Stimulated activated CD8-positive, alpha-beta memory T cell treated with anti-CD3 and anti-CD28 coated beads, Interleukin-7, amount 100 ng/mL, for 24 hours (primary cell): ENCODE results near the gene STRBP.
"Not testable (repeated sequence)": the region's sequence is repeated elsewhere in the genome, so short reads cannot be mapped to it uniquely, and the experiment has no call there.

Experiments used
- DNase-seq: peaks from one replicate; pipeline ENCODE4 v3.0.0-alpha.2; 2020; ENCODE audit warnings: low read depth

Gene STRBP

DNA sequence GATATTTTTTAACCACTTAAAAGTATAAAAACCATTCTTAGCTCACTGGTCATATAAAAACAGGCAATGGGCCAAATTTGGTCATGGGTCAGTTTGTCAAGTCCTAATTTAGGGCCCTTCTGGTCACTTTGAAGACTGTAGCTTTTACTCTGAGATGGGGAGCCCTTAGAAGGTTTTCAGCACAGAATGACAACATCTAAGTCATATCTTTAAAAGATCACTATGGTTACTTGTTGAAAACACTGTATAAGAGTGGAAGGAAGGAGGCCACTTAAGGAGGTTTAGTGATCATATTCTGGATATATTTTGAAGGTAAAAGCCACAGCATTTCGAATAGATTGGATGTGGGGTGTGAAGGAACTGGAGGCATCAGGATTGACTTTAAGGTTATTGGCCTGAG, 76.7 kb downstream of the STRBP start:
- no peak for DNase-seq

DNA sequence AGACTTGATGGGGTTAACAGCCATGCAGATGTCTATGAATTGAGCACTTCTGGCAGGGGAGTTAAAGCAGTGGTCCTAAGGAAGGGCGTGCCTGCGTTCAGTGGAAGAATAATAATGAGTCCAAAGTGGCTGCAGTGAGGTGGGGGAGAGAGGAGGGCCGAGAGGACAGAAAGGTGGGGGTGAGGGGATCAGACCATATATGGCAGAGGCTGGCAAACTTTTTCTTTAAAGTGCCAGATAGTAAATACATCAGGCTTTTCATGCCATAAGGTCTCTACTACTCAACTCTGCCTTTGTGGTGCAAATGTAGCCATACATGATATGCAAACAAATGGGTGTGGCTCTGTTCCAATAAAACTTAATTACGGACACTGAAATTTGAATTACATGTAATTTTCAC, 77.1 kb downstream of the STRBP start:
- no peak for DNase-seq

DNA sequence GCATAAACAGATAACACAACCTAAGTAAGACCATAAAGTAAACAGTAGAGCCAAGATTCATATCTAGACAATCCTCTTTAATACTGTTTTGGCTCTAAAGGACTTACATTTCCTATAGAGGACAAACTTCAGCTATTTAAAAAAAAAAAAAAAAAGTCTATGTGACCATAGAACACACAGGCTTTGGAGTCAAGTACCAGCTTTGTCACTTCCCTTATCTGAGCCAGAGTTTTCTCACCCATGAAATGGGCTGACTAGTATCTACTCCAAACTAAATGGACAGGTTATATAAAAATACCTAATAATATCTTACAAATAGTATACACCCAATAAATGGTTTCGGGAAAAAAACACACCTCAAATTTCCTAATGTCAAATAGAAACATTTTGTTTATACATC, 81.3 kb downstream of the STRBP start:
- no peak for DNase-seq

DNA sequence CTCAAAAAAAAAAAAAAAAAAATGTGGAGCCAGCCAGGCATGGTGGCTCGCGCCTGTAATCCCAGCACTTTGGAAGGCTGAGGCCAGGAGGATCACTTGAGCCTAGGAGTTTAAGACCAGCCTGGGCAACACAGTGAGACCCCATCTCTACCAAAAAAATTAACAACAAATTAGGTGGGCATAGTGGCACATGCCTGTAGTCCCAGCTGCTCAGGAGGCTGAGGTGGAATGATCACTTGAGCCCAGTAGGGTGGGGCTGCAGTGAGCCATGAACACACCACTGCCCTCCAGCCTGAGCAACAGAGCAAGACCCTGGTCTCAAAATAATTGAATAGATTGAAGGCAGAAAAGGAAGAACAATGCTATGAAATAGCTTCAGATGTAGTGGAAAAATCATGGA, 82.4 kb downstream of the STRBP start:
- DNase-seq = not testable (repeated sequence)

DNA sequence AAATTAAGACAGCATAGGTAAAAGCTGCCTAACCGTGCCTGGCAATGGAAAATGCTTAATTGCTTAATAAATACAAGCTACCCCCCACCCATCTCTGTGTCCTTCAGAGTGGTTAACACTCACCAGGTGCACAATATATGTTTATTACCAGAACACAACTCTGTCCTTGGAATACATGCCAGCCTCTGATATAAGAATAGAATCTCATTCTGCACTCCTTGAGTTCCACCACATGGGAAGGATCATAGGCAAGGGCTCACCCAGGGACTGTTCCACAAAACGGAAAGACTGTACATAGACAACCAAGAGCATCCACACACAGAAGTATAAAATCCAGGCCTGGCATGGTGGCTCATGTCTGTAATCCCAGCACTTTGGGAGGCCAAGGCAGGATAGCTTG, 91.4 kb downstream of the STRBP start:
- DNase-seq = no peak

DNA sequence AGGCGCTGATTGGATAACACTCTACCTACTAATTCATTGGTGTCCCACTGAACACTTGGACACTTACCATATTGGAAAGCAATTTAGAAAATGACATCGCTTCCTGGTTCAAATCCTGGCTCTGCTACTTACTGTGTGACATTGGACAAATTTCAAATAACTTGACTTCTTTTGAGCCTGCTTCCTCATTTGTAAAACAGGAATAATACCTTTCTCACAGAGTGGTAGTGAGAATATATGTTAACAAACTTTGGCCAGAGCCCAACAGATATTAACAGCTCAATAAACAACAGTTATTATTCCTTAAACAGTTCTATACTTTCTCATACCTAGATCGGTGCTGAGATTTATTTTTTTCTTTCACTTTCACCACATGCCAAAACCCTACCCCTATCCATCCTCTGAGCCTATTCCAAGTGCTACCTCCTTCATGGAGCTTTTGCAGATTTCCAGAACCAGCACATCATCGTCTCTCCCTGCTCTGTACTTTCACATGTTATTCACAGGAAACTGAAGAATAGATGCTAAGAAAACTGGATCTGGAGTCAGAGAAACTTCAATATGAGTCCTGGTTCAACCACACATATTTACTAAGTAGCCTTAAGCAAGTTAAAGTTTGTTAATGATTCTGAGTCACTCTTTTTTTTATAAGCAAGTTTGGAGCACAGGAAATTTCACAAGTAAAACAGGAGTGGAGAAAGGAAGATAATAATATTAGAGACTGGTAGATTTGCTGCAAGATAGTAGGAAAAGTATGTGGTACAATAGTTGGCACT, 92.3 kb downstream of the STRBP start:
- DNase-seq = no peak

DNA sequence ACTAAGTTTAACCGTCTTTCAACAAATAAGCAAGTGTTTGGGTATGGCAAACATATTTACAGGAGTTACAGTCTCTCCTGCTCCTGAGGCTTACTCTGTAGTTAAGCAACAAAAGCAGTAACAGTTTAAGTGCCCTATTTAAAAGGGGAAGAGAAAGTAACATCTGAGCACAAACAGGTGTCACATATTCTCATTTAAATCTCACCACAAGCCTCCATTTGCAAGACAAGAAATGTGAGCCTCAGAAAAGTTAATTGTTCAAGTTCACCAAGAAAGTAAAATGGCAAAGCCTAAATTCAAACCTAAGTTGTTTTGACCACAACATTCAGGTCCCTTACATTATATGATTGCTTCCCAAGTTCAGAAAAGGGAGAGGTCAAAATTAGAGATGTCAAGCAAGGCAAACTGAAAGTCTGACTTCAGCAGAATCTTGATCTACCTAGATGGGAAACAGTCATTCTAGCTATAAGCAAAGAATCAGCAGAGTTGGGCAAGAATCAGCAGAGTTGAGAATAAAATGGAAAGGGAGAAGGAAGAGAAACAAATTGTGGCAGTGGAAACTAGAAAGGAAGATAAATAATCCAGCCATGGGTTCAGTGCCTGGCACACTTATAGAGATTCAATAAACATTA, 93.4 kb downstream of the STRBP start:
- no peak for DNase-seq

DNA sequence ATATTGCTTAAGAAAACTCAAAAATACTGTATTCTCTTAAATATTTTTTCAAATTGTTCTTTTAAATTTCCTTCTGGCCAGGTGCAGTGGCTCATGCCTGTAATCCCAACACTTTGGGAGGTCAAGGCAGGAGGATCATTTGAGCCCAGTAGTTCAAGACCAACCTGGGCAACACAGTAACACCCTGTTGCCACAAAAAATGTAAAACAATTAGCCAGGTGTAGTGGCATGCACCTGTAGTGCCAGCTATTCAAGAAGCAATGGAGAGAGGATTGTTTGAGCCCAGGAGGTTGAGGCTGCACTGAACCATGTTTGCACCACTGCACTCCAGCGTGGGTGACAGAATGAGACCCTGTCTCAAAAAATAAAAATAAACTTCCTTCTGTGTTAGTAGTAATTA, 94.3 kb downstream of the STRBP start:
- DNase-seq = no peak

DNA sequence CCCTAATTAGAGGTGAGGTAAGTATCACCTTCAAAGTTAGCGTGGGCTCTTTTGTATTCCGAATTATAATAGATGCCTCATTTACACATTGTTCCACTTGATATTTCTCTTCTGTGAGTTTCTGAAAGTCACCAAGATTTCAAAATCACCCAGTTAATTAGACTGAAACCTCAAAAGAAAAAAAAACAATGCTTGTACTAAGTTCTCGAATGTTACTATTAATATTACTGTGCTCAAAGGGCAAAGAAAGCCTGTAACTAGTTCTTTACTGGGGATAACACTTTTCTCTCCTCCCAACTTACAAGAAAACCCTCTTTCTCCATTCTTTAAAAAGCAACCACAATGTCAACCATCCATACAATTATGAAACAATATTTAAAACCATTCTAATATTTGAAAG, 98.5 kb downstream of the STRBP start:
- no peak for DNase-seq

DNA sequence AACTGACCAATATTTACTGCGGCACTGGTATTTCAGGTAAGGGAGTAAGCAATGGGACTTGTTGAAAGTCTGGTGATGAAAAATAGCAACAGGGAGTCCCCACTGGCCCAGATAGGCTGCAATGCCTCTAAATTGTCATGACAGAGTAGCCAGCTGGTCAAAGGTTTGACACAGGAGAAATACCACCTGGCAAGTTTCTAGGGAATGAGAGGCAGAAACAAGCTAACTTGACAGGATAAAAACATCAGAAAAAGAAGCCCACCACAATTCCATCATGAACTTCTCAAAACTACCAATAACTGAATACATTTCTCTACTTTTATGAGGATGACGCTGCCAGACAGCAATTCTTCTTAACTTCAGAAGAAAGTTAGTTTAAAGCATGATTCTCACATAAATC, 99.8 kb downstream of the STRBP start:
- no peak for DNase-seq

DNA sequence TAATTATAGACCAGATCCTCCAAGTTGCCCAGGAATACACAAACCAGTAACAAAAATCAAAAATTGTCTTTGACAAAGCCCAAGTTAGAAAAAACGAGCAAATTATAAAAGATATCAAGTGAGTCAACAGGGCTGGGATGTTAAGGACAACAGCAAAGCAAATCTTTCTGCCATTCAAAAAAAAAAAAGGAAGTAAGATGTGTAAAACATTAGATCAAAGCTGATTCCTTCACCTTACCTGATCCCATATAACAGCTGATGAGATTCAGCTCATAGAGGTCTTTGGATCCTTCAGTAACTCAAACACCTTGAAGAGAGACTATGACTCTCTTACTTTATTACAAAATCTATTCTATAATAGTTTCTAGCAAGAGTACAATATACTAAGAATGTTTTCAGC, 100.9 kb downstream of the STRBP start:
- DNase-seq = no peak

DNA sequence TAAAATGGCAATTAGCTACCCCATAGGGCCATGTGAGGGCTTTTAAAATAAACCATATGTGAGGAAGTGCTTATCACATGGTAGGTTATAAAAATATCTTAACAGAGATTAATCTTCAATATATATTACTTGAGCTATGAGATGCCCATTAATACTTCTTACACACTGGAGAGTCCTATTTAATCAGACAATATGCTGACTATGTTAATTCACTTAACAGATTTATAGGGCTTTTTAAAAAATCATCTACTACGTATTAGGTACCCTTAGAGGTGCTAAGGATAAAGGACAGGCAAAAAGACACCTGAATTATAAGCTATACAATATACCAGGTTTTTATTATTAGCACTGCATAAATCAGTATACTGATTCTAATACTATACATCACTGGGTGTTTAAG, 102.6 kb downstream of the STRBP start:
- DNase-seq = no peak

DNA sequence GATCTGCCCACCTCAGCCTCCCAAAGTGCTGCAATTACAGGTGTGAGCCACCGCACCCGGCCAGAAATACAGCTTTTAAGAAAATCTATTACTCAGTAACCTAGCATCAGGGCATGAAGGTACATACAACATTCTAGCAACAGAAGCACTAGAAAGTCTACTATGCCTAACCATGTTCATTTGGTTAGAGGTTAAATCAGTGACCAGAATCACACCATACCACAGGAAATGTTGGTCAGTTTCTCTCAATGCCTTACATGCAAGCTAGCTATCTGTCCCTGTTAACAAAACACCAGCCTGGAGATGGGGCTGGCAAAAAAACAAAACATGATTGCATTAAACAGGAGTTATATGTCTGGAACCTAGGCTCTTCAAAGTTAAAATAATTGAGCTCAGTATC, 104.1 kb downstream of the STRBP start:
- DNase-seq = no peak

DNA sequence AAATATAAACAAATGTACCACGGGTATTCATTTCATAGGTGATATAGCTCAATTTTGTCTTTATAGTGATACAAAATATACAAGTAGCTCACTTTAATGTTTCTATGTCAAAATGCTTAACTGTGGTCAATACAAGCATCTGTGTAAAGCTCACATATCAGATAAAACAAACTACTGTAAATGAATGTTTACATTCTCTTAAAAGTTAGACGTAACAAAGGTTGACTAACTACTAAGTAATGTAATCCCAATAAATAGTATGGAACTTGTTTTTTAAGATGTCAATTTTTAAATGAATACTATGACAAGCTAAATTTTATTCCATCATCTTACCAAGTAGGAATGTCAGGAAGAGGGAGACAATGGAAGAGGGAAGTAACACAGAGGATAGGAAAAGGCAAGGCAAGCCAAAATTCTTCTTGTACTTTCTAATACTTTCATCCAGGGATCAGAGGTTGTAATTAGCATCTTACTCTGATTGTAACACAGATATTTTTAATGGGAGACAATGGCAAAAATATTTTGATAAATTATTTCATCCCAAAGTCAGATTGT, 105.5 kb downstream of the STRBP start:
- DNase-seq = no peak

DNA sequence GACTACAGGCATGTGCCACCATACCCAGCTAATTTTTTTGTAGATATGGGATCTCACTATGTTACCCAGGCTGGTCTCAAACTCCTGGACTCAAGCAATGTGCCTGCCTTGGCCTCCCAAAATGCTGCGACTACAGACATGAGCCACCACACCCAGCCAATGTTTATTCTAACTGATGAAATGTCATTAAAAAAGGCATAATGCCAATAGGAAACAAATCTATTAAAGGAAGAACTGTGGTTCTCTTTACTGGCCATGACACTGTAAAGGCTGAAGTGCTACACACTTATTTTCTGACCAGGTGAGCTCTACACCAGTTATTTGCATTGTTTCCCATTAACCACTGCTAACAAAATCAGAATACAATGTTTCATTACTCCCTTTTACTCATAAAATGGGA, 106.0 kb downstream of the STRBP start:
- no peak for DNase-seq

DNA sequence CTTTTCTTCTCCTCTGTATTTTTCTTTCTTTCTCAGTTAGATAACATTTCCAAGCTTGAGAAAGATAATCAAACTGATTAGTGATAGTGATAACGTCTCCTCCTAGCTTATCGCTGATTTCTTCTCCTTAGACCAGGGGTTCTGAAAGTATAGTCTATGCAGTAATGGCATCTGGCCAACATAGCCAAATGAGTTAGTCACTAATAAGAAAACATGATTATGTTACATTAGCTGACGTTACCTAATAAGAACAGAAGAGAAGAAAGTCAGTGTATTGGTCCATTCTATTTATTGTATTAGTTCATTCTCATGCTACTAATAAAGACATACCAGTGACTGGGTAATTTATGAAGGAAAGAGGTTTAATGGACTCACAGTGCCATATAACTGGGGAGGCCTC, 111.2 kb downstream of the STRBP start:
- no peak for DNase-seq

DNA sequence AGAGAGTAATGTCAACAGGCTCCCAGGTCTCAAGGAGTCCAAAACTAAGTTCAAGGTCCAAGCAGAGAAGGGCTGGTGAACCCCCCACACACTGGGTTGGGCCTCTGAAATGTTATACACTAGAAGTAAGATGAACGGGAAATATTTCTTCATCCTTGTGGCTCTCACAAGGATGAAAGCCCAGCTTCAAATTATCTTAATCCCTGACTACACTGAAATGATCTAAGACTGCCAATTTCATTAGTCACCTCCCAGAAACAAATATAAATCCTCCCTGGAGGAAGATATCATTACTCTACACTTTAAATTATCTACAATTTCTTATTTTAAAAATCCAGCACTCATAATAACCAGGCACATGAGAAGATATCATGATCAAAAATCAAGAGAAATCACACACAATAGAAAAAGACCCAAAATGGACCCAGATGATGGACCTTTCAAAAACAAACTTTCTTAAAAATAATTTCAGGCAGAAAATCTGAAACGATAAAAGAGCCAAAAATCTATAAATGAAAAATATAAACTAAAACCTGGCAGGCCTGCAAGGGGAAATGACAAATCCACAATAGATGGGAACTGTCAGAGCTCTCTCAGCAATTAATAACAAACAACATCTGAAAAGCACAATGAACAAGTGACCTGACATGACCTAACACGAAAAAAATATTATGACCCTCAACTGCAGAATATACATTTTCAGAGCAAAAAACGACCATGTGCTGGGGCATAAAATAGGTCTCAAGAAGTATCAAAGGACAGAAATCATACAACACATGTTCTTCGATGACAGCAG, 117.5 kb downstream of the STRBP start:
- DNase-seq = no peak

DNA sequence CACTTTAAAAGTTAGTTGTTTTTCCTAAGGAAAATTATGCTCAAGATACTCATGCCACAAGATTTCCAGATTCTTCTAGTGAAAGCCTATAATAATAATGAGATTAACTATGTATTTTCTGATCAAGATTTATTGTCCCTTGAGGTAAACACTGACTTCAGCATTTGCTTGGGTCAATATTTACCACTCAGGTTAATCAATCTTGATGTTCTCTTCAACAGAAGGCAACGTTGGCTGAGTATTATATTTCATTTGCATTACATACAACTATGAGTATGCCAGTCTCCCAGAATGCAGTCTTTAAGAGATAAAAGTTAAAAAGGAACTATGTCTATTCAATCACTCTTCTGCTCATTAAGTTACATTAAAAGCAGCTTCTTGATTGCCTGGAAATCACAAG, 119.3 kb downstream of the STRBP start:
- no peak for DNase-seq

DNA sequence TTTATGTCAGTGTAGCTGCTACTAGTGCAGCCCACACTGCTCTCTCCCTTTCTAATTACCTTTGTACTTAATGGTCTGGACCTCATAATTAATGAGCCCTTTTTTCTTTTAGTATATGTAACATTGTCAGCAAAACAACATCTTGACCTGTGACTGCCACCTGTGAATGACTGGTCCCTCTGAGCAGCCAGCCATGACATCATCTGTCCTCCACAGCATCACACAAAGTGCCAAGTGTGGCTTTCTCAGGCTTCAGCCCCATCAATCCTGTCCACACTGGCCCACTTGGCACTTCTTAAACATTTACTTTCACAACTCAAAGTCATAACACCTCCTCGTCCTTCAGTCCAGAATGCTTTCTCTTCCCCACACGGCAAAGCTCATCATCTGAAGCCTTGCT, 130.2 kb downstream of the STRBP start:
- no peak for DNase-seq

DNA sequence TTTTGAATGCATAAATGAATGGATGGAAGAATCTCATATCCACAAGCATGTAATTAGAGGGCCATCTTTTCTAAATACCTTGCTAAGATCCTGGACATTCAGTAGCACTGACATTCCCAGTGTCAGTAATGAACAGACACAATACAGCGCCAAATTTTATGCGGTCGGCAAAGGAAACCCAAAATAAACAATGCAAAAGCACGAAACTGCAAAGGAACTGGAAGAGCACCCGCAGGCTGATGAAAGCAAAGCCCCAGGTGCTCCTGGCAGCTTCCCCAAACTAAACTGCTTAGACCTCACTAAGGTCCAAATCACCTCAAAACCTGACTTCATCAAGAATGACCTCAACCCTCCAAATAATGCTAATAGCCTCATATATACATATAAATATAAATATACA, 133.0 kb downstream of the STRBP start:
- DNase-seq = no peak

DNA sequence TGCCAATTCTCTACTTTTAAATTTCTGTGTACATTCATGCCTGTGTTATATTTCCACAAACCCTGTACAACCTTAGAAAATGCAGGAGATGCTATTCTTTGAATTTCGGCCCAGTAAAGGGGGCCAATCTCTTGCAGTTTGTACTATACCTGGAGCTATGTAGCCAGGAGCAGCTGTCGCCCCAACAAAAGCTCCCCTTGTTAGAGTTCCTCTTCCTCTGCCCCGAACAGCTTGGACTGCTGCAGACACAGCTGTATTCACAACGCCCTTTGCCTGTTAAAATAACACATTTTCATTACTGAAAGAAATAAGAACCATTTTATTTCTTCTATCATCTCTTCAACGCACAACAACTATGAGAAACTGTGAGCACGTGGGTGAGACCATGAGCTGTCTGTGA, 135.7 kb downstream of the STRBP start:
- no peak for DNase-seq

DNA sequence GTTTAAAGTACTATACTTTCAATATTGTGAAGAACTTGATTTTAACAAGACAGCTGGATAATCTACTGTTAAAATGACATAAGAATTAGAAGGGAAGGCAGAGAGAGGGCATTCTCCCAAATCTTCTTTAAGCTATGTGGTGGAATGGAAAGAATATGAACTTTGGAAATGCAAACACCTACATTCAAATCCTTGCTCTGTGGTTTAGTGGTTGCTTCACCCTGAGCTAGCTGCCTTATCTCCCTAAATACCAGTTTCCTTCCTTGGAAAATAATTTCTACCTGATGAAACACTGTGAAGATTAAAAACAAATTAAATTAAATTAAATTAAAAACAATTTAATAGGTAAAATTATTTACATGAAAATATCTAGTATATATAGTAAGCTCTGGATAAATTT, 136.4 kb downstream of the STRBP start:
- DNase-seq = no peak

DNA sequence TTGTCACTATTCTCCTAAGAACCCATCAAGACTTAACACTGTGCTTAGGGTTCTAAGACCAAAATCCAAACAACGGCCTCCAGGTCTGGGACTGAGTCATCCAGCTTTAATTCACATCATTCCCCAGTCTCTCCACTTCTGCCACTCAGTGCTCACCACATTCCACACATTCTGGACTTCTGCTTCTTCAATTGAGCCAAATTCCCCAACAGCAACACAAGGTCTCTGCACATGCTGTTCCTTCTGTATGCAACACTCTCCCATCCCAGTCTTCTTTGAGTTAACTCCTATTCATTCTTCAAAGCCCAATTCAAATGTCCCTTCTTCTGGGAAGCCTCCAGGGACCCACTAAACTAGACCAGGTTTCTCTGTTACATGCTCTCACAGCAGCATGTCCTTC, 137.1 kb downstream of the STRBP start:
- DNase-seq = no peak
